NOMO-1 (cell line): ENCODE results near the gene P2RX5.
"Not testable (repeated sequence)": the region's sequence is repeated elsewhere in the genome, so short reads cannot be mapped to it uniquely, and the experiment has no call there.

Source experiments
- DNase-seq, 2 experiments: peaks; one replicate each; lab custom pipeline; 2025; ENCODE audit not compliant: unreplicated experiment in 2 of 2; lab: John Stamatoyannopoulos, UW

Gene P2RX5

GRCh38 chr17:3712811-3713463 is 17.0 kb upstream of the P2RX5 start:
- DNase-seq = no peak

GRCh38 chr17:3710951-3711383 is 15.0 kb upstream of the P2RX5 start:
- peak; percentile 81 to 93 for DNase-seq

- DNase-seq = no peak
Observed at GRCh38 chr17:3708366-3708765, 12.4 kb upstream of the P2RX5 start.

- not testable (repeated sequence) for DNase-seq
Observed at GRCh38 chr17:3705718-3705984, 9.7 kb upstream of the P2RX5 start.

- DNase-seq = no peak
Observed at GRCh38 chr17:3704931-3705717, 9.2 kb upstream of the P2RX5 start.

GRCh38 chr17:3702041-3702539 is 6.1 kb upstream of the P2RX5 start:
- not testable (repeated sequence) for DNase-seq

- no peak for DNase-seq
Observed at GRCh38 chr17:3699951-3700350, 4.0 kb upstream of the P2RX5 start.

- DNase-seq = no peak
Observed at GRCh38 chr17:3698139-3698538, 2.2 kb upstream of the P2RX5 start.

GRCh38 chr17:3697103-3697476 is 1.1 kb upstream of the P2RX5 start:
- no peak for DNase-seq

- no peak for DNase-seq
Observed at GRCh38 chr17:3695129-3695722, 729 bp downstream of the P2RX5 start.

- no peak for DNase-seq
Observed at GRCh38 chr17:3693829-3694231, 2.1 kb downstream of the P2RX5 start.

GRCh38 chr17:3693141-3693540 is 2.8 kb downstream of the P2RX5 start:
- no peak for DNase-seq

- no peak for DNase-seq
Observed at GRCh38 chr17:3692346-3692745, 3.6 kb downstream of the P2RX5 start.

GRCh38 chr17:3691617-3692067 is 4.3 kb downstream of the P2RX5 start:
- DNase-seq = no peak

- no peak for DNase-seq
Observed at GRCh38 chr17:3690094-3690715, 5.8 kb downstream of the P2RX5 start.

GRCh38 chr17:3689262-3690093 is 6.5 kb downstream of the P2RX5 start:
- DNase-seq = no peak

- DNase-seq = no peak
Observed at GRCh38 chr17:3688852-3689261, 7.1 kb downstream of the P2RX5 start.

GRCh38 chr17:3688027-3688553 is 7.9 kb downstream of the P2RX5 start:
- no peak for DNase-seq

GRCh38 chr17:3685174-3685573 is 10.8 kb downstream of the P2RX5 start:
- no peak for DNase-seq

GRCh38 chr17:3683054-3683511 is 12.9 kb downstream of the P2RX5 start:
- DNase-seq = peak in 1 of 2 experiments; percentile 24
